ENCODE data around the gene FBXW7.

Gene FBXW7

GRCh38 chr4:152380919-152381318 is 155.0 kb downstream of the FBXW7 start:
- no peak for DNase-seq (ENCODE audit: extremely low read depth in 1 of 2, low read depth in 1 of 2)

- DNase-seq (ENCODE audit: extremely low read depth in 1 of 2, low read depth in 1 of 2), result no peak
These were observed 155.7 kb downstream of the FBXW7 start for GRCh38 chr4:152380185-152380584.

GRCh38 chr4:152374606-152375285 is 161.1 kb downstream of the FBXW7 start:
- no peak for DNase-seq (ENCODE audit: extremely low read depth in 1 of 2, low read depth in 1 of 2)

- no peak for DNase-seq (ENCODE audit: extremely low read depth in 1 of 2, low read depth in 1 of 2)
These were observed 161.7 kb downstream of the FBXW7 start for GRCh38 chr4:152374153-152374552.

GRCh38 chr4:152372444-152372843 is 163.4 kb downstream of the FBXW7 start:
- DNase-seq (ENCODE audit: extremely low read depth in 1 of 2, low read depth in 1 of 2), result no peak

GRCh38 chr4:152369902-152370295 is 166.0 kb downstream of the FBXW7 start:
- DNase-seq (ENCODE audit: extremely low read depth in 1 of 2, low read depth in 1 of 2), result no peak

- DNase-seq (ENCODE audit: extremely low read depth in 1 of 2, low read depth in 1 of 2), result no peak
These were observed 166.5 kb downstream of the FBXW7 start for GRCh38 chr4:152369203-152369901.

GRCh38 chr4:152368001-152368400 is 167.9 kb downstream of the FBXW7 start:
- no peak for DNase-seq (ENCODE audit: extremely low read depth in 1 of 2, low read depth in 1 of 2)

- no peak for DNase-seq (ENCODE audit: extremely low read depth in 1 of 2, low read depth in 1 of 2)
These were observed 171.0 kb downstream of the FBXW7 start for GRCh38 chr4:152364883-152365282.

- DNase-seq (ENCODE audit: extremely low read depth in 1 of 2, low read depth in 1 of 2), result no peak
These were observed 171.5 kb downstream of the FBXW7 start for GRCh38 chr4:152364383-152364782.

GRCh38 chr4:152363904-152364303 is 172.0 kb downstream of the FBXW7 start:
- DNase-seq (ENCODE audit: extremely low read depth in 1 of 2, low read depth in 1 of 2), result no peak

GRCh38 chr4:152363086-152363485 is 172.8 kb downstream of the FBXW7 start:
- no peak for DNase-seq (ENCODE audit: extremely low read depth in 1 of 2, low read depth in 1 of 2)

GRCh38 chr4:152360045-152360410 is 175.9 kb downstream of the FBXW7 start:
- DNase-seq (ENCODE audit: extremely low read depth in 1 of 2, low read depth in 1 of 2), result no peak

- no peak for DNase-seq (ENCODE audit: extremely low read depth in 1 of 2, low read depth in 1 of 2)
These were observed 176.5 kb downstream of the FBXW7 start for GRCh38 chr4:152359208-152360044.

- no peak for DNase-seq (ENCODE audit: extremely low read depth in 1 of 2, low read depth in 1 of 2)
These were observed 178.7 kb downstream of the FBXW7 start for GRCh38 chr4:152357206-152357605.

GRCh38 chr4:152356428-152357034 is 179.4 kb downstream of the FBXW7 start:
- no peak for DNase-seq (ENCODE audit: extremely low read depth in 1 of 2, low read depth in 1 of 2)

GRCh38 chr4:152352622-152353116 is 183.2 kb downstream of the FBXW7 start:
- DNase-seq (ENCODE audit: extremely low read depth in 1 of 2, low read depth in 1 of 2), result no peak

GRCh38 chr4:152352215-152352614 is 183.7 kb downstream of the FBXW7 start:
- no peak for DNase-seq (ENCODE audit: extremely low read depth in 1 of 2, low read depth in 1 of 2)

- DNase-seq (ENCODE audit: extremely low read depth in 1 of 2, low read depth in 1 of 2), result no peak
These were observed 184.8 kb downstream of the FBXW7 start for GRCh38 chr4:152351080-152351479.

GRCh38 chr4:152348670-152349069 is 187.2 kb downstream of the FBXW7 start:
- no peak for DNase-seq (ENCODE audit: extremely low read depth in 1 of 2, low read depth in 1 of 2)

- DNase-seq (ENCODE audit: extremely low read depth in 1 of 2, low read depth in 1 of 2), result no peak
These were observed 188.9 kb downstream of the FBXW7 start for GRCh38 chr4:152346979-152347378.

Data from stimulated activated CD8-positive, alpha-beta memory T cell treated with anti-CD3 and anti-CD28 coated beads, Interleukin-7, amount 100 ng/mL, for 48 hours (primary cell).